Esophagus muscularis mucosa (tissue), 4 donors: Measurements from ENCODE around the gene RPS2. TPM values are rescaled to one million over a fixed set of nuclear protein-coding genes. Genes with fewer than 3 reads are reported as not detected.

Experiments
- DNase-seq: peaks from one replicate; pipeline ENCODE4 v3.0.0-alpha.2; 2017; ENCODE audit errors: extremely low spot score
- H3K27ac ChIP-seq, 4 donors: fragments of 200-600 bp; sonication (generic); replicated peaks in 1 of 4; 1 replicate in 3 of 4; 2 replicates in 1 of 4; pipeline ENCODE4 v1.5.1; 2016 to 2019; ENCODE audit warnings: mild to moderate bottlenecking in 1 of 4
- H3K27me3 ChIP-seq, 4 donors: fragments of 200-600 bp; sonication (generic); one replicate each; pipeline versions ENCODE4 v1.5.1 to v1.6.0; 2016 to 2019
- H3K36me3 ChIP-seq, 4 donors: fragments of 200-600 bp; sonication (generic); one replicate each; pipeline ENCODE4 v1.5.1; 2016 to 2019
- H3K4me1 ChIP-seq, 4 donors: fragments of 200-600 bp; sonication (generic); one replicate each; pipeline ENCODE4 v1.5.1; 2016 to 2019
- H3K4me3 ChIP-seq, 4 donors: fragments of 200-600 bp; sonication (generic); 1 replicate in 2 of 4; 2 replicates in 2 of 4; pipeline ENCODE4 v1.5.1; 2016 to 2019; ENCODE audit warnings: mild to moderate bottlenecking in 4 of 4, moderate library complexity in 1 of 4
- H3K9me3 ChIP-seq, 4 donors: fragments of 200-600 bp; sonication (generic); 1 replicate in 3 of 4; 2 replicates in 1 of 4; pipeline ENCODE4 v1.5.1; 2016 to 2019
- EP300 ChIP-seq: sonication (generic); formaldehyde crosslinking; IDR thresholded peaks from one replicate; pipeline ENCODE4 v1.6.1; 2017; ENCODE audit warnings: antibody characterized with exemption
- POLR2A ChIP-seq: fragments of 450-650 bp; IDR thresholded peaks from one replicate; pipeline ENCODE4 v1.6.1; 2017; ENCODE audit warnings: antibody characterized with exemption, moderate library complexity, mild to moderate bottlenecking, low read depth
- POLR2AphosphoS5 ChIP-seq, 2 donors: sonication (generic); formaldehyde crosslinking; IDR thresholded peaks; one replicate each; pipeline ENCODE4 v1.6.1; 2017; ENCODE audit warnings: antibody characterized with exemption in 2 of 2
- WGBS: methylation state at CpG from one replicate; pipeline ENCODE4 v1.1.5; 2018; 5-methylcytosine and 5-hydroxymethylcytosine counted together
- intact Hi-C: fragments of 100-400 bp; cut with DNase I; formaldehyde crosslinking; loops from one replicate; pipeline ENCODE4 v1.15.1; 2023
- total RNA-seq, 4 donors: library from RNA; depleted of rRNA; stranded (reverse); fragments of >200 nt; gene quantifications; one replicate each; pipeline versions ENCODE4 v1.1.0 to v1.2.1, GENCODE V29; 2016
- TF ChIP-seq, protein P1 (sequence below), 3 experiments: fragments of 200-600 bp in 2 of 3; fragments of 450-650 bp in 1 of 3; sonication (generic) in 2 of 3; IDR thresholded peaks; one replicate each; pipeline ENCODE4 v1.5.1; 2017 to 2019; ENCODE audit warnings: antibody characterized with exemption in 3 of 3, mild to moderate bottlenecking in 2 of 3, moderate library complexity in 1 of 3

Gene RPS2
- total RNA-seq, 4 donors from 2014 or later: 1,144 to 2,342 (median 1,414) TPM

GRCh38 chr16:2009164-2009711 is 44.6 kb upstream of the RPS2 start:
- WGBS: 0% methylated on average over 2 of the region's 55 CpGs
- peaks cover 52 to 59% (median 57%) of the 10 kb centered on the region in 4 donors for H3K4me1 ChIP-seq

GRCh38 chr16:2008631-2009163 is 44.1 kb upstream of the RPS2 start:
- Histone ChIP-seq H3K4me1 (peaks cover 58 to 64% (median 63%) of the 10 kb centered on the region in 4 donors), H3K36me3 (peaks cover 0 to 8% (median 5%) of the 10 kb centered on the region in 4 donors), H3K9me3 (no peaks in the 10 kb centered on the region), H3K4me3 (peak overlapping the region; percentile 70 to 95 (median 81)), H3K27ac (peak overlapping the region; percentile 89 to 97 (median 94)), H3K27me3 (no peaks in the 10 kb centered on the region)
- WGBS: 4% methylated on average over 20 of the region's 23 CpGs
- TF ChIP-seq, protein P1, sequence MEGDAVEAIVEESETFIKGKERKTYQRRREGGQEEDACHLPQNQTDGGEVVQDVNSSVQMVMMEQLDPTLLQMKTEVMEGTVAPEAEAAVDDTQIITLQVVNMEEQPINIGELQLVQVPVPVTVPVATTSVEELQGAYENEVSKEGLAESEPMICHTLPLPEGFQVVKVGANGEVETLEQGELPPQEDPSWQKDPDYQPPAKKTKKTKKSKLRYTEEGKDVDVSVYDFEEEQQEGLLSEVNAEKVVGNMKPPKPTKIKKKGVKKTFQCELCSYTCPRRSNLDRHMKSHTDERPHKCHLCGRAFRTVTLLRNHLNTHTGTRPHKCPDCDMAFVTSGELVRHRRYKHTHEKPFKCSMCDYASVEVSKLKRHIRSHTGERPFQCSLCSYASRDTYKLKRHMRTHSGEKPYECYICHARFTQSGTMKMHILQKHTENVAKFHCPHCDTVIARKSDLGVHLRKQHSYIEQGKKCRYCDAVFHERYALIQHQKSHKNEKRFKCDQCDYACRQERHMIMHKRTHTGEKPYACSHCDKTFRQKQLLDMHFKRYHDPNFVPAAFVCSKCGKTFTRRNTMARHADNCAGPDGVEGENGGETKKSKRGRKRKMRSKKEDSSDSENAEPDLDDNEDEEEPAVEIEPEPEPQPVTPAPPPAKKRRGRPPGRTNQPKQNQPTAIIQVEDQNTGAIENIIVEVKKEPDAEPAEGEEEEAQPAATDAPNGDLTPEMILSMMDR (IDR thresholded peaks at IDR 0.05): no peak
- TF ChIP-seq POLR2AphosphoS5 (IDR thresholded peaks at IDR 0.05): no peak
- peak; percentile 11 for TF ChIP-seq POLR2A
- TF ChIP-seq EP300: no peak
- no peak for DNase-seq
- intact Hi-C loops: no loop called here

More at GRCh38 chr16:2009164-2009711, 44.6 kb upstream of the RPS2 start:
- peak overlapping the region; percentile 89 to 97 (median 94) for H3K27ac ChIP-seq
- no peaks in the 10 kb centered on the region for H3K27me3 ChIP-seq
- no peaks in the 10 kb centered on the region for H3K9me3 ChIP-seq
- peaks cover 0 to 8% (median 5%) of the 10 kb centered on the region in 4 donors for H3K36me3 ChIP-seq
- TF ChIP-seq EP300 (no peak), POLR2AphosphoS5 (IDR thresholded peaks at IDR 0.05) (no peak), POLR2A (no peak)
- TF ChIP-seq, protein P1 (IDR thresholded peaks at IDR 0.05): no peak
- DNase-seq: no peak
- intact Hi-C loops: no loop called here
- peak overlapping the region; percentile 70 to 95 (median 81) for H3K4me3 ChIP-seq

GRCh38 chr16:2008009-2008526 is 43.4 kb upstream of the RPS2 start:
- Histone ChIP-seq H3K27ac (peak overlapping the region; percentile 89 to 97 (median 94)), H3K9me3 (no peaks in the 10 kb centered on the region), H3K36me3 (peaks cover 4 to 14% (median 10%) of the 10 kb centered on the region in 4 donors), H3K4me1 (peaks cover 61 to 70% (median 67%) of the 10 kb centered on the region in 4 donors), H3K4me3 (peak overlapping the region; percentile 70 to 95 (median 81)), H3K27me3 (no peaks in the 10 kb centered on the region)
- no peak for TF ChIP-seq POLR2AphosphoS5 (IDR thresholded peaks at IDR 0.05)
- no peak for TF ChIP-seq EP300
- TF ChIP-seq, protein P1 (IDR thresholded peaks at IDR 0.05): no peak
- TF ChIP-seq POLR2A: no peak
- WGBS: 64% methylated on average over 15 of the region's 15 CpGs
- DNase-seq: no peak
- intact Hi-C loops: no loop called here

DNA sequence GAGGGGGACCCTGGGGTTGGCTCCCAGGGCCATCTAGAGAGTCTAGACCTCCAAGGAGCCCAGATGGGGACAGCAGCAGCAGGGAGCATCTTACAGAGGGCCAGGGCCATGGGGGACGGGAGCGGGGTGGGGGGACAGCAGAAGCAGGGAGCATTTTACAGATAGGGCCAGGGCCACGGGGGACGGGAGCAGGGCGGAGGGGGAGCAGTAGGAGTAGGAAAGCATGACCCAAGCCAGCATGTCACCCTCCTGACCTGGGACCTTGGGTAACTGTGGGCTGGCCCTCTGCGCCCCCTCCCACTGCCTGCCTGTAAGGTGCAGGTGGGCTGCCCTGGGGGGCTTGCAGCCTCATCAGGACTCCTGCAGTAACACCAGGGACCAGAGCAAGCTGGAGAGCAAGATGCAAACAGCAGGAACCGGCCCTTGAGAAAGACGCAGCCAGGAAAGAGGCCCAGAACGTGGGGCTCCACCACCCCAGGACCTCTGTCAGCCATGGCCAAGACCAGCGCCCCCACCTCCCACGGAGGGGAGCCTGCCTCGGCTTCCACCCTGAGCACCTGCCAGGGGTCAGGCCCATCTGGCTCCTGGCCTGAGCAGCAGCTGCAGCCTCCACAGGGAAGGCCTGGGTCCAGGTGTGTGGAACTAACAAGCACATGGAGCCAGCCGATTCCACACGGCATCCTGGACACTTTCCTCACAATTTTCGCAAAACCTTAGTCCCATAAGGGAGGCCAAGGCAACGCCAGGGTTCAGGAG is 42.6 kb upstream of the RPS2 start:
- Histone ChIP-seq H3K4me1 (peaks cover 61 to 70% (median 67%) of the 10 kb centered on the region in 4 donors), H3K36me3 (peaks cover 12 to 22% (median 18%) of the 10 kb centered on the region in 4 donors), H3K9me3 (no peaks in the 10 kb centered on the region), H3K27me3 (no peaks in the 10 kb centered on the region), H3K27ac (peak overlapping the region in 2 of 4 donors; percentile 89 to 96), H3K4me3 (peak overlapping the region; percentile 70 to 95 (median 81))
- intact Hi-C loops: no loop called here
- TF ChIP-seq POLR2A: no peak
- no peak for TF ChIP-seq POLR2AphosphoS5 (IDR thresholded peaks at IDR 0.05)
- TF ChIP-seq, protein P1 (IDR thresholded peaks at IDR 0.05): no peak
- no peak for TF ChIP-seq EP300
- DNase-seq: no peak
- 73% methylated on average over 14 of the region's 16 CpGs for WGBS
